Ishikawa (cell line): ENCODE data around the gene PRKCZ.
A peak's percentile ranks its signal among the peaks of the same experiment; 100 is the strongest.

Experiments
- CEBPB ChIP-seq: IDR thresholded peaks from 2 replicates; pipeline ENCODE4 v1.6.1; 2012
- CREB1 ChIP-seq: IDR thresholded peaks from 2 replicates; pipeline ENCODE4 v1.6.1; 2012; ENCODE audit warnings: low read depth
- EGR1 ChIP-seq: IDR thresholded peaks from 2 replicates; pipeline ENCODE4 v1.6.1; 2012
- EP300 ChIP-seq: IDR thresholded peaks from 2 replicates; pipeline ENCODE4 v1.6.1; 2012; ENCODE audit warnings: borderline replicate concordance
- FOXM1 ChIP-seq: IDR thresholded peaks from 2 replicates; pipeline ENCODE4 v1.6.1; 2012; ENCODE audit warnings: low read depth, borderline replicate concordance
- MAX ChIP-seq: IDR thresholded peaks from 2 replicates; pipeline ENCODE4 v1.6.1; 2012
- NFIC ChIP-seq: IDR thresholded peaks from 2 replicates; pipeline ENCODE4 v1.6.1; 2012
- RAD21 ChIP-seq: IDR thresholded peaks from 2 replicates; pipeline ENCODE4 v1.6.1; 2012; ENCODE audit warnings: low read depth
- TAF1 ChIP-seq: IDR thresholded peaks from 2 replicates; pipeline ENCODE4 v1.6.1; 2012; ENCODE audit warnings: low read depth, mild to moderate bottlenecking
- TCF12 ChIP-seq: IDR thresholded peaks from 2 replicates; pipeline ENCODE4 v1.6.1; 2012; ENCODE audit warnings: low read depth
- TEAD4 ChIP-seq: IDR thresholded peaks from 2 replicates; pipeline ENCODE4 v1.6.1; 2012
- YY1 ChIP-seq: IDR thresholded peaks from 2 replicates; pipeline ENCODE4 v1.6.1; 2012; ENCODE audit warnings: low read depth
- ZBTB7A ChIP-seq: IDR thresholded peaks from 2 replicates; pipeline ENCODE4 v1.6.1; 2012; ENCODE audit warnings: low read depth
- TF ChIP-seq, protein P1 (sequence below): IDR thresholded peaks from 2 replicates; pipeline ENCODE4 v1.6.1; 2012
- TF ChIP-seq, protein P2 (sequence below): IDR thresholded peaks from 2 replicates; pipeline ENCODE4 v1.6.1; 2012; ENCODE audit warnings: low read depth, mild to moderate bottlenecking

Gene PRKCZ

DNA sequence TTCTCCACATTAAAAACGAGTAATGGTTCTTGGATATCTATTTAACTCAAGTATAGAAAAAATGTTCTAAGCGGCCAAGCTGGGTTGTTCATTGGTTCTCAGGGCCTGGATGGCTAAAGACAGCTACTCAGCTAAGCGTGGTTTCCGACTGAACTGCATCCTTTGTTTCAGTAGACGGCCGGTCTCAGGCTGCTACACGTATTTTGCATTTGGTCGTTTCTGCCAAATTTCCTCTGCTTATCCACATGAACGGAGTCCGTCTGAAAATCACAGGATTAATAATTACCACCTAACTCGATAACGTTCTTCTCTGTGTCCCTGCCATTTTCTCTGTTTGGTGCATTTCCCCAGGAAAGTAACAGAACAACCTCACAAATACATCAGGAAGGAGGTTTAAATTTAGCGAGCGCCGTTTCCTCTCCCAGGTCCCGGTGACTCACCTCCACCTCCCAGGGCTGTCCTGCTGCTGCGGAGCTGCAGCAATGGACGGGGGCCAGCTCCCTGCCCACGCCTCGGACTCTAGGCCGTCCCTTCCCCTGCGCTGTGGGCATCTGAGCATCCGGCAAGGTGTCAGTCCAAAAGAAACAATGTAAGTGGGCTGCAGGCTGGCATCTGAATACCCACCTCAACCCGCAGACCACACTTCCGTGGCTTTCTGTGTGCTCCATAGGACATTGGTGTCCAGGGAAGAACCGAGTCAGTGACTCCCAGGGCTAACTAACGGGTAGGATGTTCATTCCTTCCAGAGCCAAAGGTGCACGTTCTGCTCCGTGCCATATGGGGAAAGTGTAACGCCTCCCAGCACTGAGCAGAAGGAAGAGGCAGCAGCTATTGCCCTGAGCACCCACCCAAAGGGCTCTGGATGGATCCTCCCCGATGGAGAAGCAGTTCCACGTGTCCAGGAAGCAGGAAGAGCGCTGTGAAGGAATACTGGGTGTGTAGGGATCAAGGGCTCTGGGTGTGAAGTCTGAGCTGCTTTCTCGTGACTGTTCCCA is 35.2 kb upstream of the PRKCZ start:
- peak; percentile 48; the same call in 1 of the 2 replicates for TF ChIP-seq YY1
- TF ChIP-seq, protein P1, sequence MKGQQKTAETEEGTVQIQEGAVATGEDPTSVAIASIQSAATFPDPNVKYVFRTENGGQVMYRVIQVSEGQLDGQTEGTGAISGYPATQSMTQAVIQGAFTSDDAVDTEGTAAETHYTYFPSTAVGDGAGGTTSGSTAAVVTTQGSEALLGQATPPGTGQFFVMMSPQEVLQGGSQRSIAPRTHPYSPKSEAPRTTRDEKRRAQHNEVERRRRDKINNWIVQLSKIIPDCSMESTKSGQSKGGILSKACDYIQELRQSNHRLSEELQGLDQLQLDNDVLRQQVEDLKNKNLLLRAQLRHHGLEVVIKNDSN = no peak
- no peak for TF ChIP-seq CREB1
- peak; percentile 78 for TF ChIP-seq EGR1
- no peak for TF ChIP-seq RAD21
- TF ChIP-seq EP300 = no peak

- TF ChIP-seq RAD21 (no peak), TCF12 (no peak), CEBPB (no peak), TEAD4 (no peak), EP300 (no peak), EGR1 (no peak), FOXM1 (no peak), YY1 (no peak), TAF1 (no peak), CREB1 (no peak), NFIC (no peak), MAX (no peak), ZBTB7A (no peak)
- TF ChIP-seq, protein P2, sequence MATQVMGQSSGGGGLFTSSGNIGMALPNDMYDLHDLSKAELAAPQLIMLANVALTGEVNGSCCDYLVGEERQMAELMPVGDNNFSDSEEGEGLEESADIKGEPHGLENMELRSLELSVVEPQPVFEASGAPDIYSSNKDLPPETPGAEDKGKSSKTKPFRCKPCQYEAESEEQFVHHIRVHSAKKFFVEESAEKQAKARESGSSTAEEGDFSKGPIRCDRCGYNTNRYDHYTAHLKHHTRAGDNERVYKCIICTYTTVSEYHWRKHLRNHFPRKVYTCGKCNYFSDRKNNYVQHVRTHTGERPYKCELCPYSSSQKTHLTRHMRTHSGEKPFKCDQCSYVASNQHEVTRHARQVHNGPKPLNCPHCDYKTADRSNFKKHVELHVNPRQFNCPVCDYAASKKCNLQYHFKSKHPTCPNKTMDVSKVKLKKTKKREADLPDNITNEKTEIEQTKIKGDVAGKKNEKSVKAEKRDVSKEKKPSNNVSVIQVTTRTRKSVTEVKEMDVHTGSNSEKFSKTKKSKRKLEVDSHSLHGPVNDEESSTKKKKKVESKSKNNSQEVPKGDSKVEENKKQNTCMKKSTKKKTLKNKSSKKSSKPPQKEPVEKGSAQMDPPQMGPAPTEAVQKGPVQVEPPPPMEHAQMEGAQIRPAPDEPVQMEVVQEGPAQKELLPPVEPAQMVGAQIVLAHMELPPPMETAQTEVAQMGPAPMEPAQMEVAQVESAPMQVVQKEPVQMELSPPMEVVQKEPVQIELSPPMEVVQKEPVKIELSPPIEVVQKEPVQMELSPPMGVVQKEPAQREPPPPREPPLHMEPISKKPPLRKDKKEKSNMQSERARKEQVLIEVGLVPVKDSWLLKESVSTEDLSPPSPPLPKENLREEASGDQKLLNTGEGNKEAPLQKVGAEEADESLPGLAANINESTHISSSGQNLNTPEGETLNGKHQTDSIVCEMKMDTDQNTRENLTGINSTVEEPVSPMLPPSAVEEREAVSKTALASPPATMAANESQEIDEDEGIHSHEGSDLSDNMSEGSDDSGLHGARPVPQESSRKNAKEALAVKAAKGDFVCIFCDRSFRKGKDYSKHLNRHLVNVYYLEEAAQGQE = no peak
- TF ChIP-seq, protein P1 = no peak
These were observed 34.1 kb upstream of the PRKCZ start for GRCh38 chr1:2016123-2016522.

DNA sequence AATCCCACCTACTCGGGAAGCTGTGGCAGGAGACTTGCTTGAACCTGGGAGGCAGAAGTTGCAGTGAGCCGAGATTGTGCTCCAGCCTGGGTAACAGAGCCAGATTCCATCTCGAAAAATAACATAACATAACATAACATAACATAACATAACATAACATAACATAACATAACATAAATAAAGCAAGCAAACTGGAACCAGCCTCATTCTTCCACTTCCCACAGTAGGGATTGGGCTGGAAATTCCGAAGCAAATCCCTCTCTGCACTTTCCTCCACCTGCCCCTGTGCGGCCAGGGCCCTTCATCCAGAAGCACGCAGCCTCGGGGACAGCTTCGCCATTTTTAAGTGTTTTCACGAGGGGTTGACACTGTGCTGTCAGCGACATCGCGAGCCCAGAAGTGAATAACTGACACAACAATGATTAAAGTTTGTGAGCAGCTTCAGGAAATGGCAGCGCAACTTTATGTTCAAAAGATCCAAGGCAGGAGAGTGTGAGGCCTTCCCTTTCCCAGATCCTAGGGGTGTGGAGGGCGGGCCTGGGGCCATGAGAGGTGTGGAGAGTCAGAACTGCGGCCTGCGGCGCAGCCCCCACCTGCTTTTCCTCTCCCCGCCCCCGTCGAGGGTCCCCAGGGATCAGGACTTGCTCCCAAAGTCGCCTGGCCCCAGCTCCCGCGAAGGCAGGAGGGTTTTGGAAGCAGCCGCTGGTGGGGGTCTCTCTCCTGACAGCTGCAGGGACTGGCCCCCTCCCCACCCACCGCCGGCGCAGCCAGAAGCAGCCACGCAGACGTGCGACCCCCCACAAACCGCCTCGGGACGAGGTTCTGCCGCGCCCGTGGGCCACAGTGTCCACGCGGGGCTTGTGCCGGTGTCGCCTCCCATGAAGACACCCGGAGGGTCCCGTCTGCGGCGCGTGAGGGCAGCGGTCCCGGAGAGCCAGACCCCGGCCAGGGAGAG is 31.7 kb upstream of the PRKCZ start:
- TF ChIP-seq TEAD4 (no peak), FOXM1 (no peak), YY1 (no peak), ZBTB7A (no peak; the same call in 1 of the 2 replicates), TAF1 (no peak), EP300 (no peak), RAD21 (no peak), CREB1 (no peak), TCF12 (no peak), NFIC (no peak), EGR1 (no peak), CEBPB (no peak), MAX (no peak)
- TF ChIP-seq, protein P1 = no peak
- TF ChIP-seq, protein P2 = no peak

DNA sequence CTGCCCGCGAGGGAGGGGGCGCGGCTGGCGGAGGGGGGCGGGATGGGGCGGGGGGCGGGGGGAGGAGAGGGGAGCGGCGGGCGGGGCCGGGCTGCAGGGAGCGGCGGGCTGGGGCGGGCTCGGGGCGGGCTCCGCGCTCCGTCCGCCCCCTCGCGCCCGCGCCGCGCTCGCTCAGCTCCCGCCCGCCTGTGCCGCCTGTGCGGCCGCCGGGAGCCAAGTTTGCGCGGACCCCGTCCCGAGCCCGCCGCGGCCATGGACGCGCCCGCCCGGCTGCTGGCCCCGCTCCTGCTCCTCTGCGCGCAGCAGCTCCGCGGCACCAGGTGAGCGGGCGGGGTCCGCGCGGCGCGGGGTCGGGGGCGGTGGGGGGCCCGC is 31.1 kb upstream of the PRKCZ start, which contains the start of gene GABRD:
Gene GABRD, plus strand, starts transcription at position 174 of the 372 bp plus-strand sequence. Its CDS starts 79 bp downstream, at position 253.
- no peak for TF ChIP-seq TAF1
- no peak for TF ChIP-seq FOXM1
